ENCODE results near the gene TPT1. TPM values are rescaled to one million over a fixed set of nuclear protein-coding genes. Genes with fewer than 3 reads are reported as not detected.

Gene TPT1
- total and polyA plus RNA-seq, 9 of the 15 experiments (the other 6 are each of a cell fraction or from before 2014, with no cell fraction given), result 602 to 2,508 (median 1,784) TPM

GRCh38 chr13:45361596-45362206, 20.7 kb upstream of the TPT1 start (continued):
- TF ChIP-seq ATF1 (CRISPR knock-in tag; IDR thresholded peaks at IDR 0.05) (no peak), ATF1 (tag; IDR thresholded peaks at IDR 0.05) (0 out of 2 replicates have a peak, but pooled peaks have one; percentile 22), ZNF76 (CRISPR knock-in tag; IDR thresholded peaks at IDR 0.05; ENCODE audit: borderline replicate concordance) (no peak), KDM1A (IDR thresholded peaks at IDR 0.05) (peak; percentile 39 to 45; a peak in 2 of 4 replicates), PHF21A (IDR thresholded peaks at IDR 0.05; ENCODE audit: borderline replicate concordance, low read depth) (0 out of 2 replicates have a peak, but pooled peaks have one; percentile 35), MAFK (IDR thresholded peaks at IDR 0.05; ENCODE audit: low read length) (no peak), ATF7 (IDR thresholded peaks at IDR 0.05) (peak; percentile 84), MGA (IDR thresholded peaks at IDR 0.05) (peak; percentile 61), L3MBTL2 (IDR thresholded peaks at IDR 0.05) (peak; percentile 62; the same call in 1 of the 2 replicates), NCOA4 (IDR thresholded peaks at IDR 0.05; ENCODE audit: partially characterized antibody) (no peak), KLF10 (CRISPR knock-in tag; IDR thresholded peaks at IDR 0.05) (no peak), DMBX1 (CRISPR knock-in tag; IDR thresholded peaks at IDR 0.05; ENCODE audit: borderline replicate concordance) (no peak), SMARCA4 (IDR thresholded peaks at IDR 0.05) (peak; percentile 43; the same call in 1 of the 2 replicates), RCOR1 (IDR thresholded peaks at IDR 0.05; ENCODE audit: borderline replicate concordance in 1 of 2, low read depth in 2 of 2, low read length in 2 of 2) (peak in 1 of 2 experiments; percentile 69; a peak in 2 of 4 replicates), HDAC1 (IDR thresholded peaks at IDR 0.05) (no peak), RNF219 (CRISPR knock-in tag; IDR thresholded peaks at IDR 0.05) (no peak)
